HEK293T (cell line): Measurements from ENCODE around the gene VPS26A.

Experiments
- CTCF ChIA-PET: fragments of 350-600 bp; formaldehyde crosslinking; extraction: SDS; loops from one replicate; lab custom pipeline; 2021; ENCODE audit warnings: antibody characterized with exemption, inconsistent platforms; lab: Yijun Ruan, JAX
- POLR2A ChIA-PET: fragments of 350-600 bp; formaldehyde crosslinking; extraction: SDS; loops from one replicate; lab custom pipeline; 2020; ENCODE audit warnings: antibody characterized with exemption, inconsistent platforms; lab: Yijun Ruan, JAX
- DNase-seq: peaks from one replicate; pipeline ENCODE4 v3.0.0; 2012; ENCODE audit warnings: mixed read lengths; ENCODE audit errors: extremely low spot score
- ARNT ChIP-seq: fragments of 450-650 bp; IDR thresholded peaks from 2 replicates; pipeline ENCODE4 v1.6.1; 2017; ENCODE audit warnings: mild to moderate bottlenecking
- BHLHE40 ChIP-seq: fragments of 450-650 bp; IDR thresholded peaks from 2 replicates; pipeline ENCODE4 v1.6.1; 2016; ENCODE audit warnings: mild to moderate bottlenecking, moderate library complexity, borderline replicate concordance
- CTBP1 ChIP-seq: fragments of 450-650 bp; IDR thresholded peaks from 2 replicates; pipeline ENCODE4 v1.6.1; 2016; ENCODE audit warnings: borderline replicate concordance
- ELF4 ChIP-seq: fragments of 450-650 bp; IDR thresholded peaks from 2 replicates; pipeline ENCODE4 v1.6.1; 2017; ENCODE audit warnings: antibody characterized with exemption
- FOXA1 ChIP-seq: fragments of 450-650 bp; IDR thresholded peaks from 2 replicates; pipeline ENCODE4 v1.6.1; 2016; ENCODE audit warnings: mild to moderate bottlenecking
- FOXK2 ChIP-seq: fragments of 450-650 bp; IDR thresholded peaks from 2 replicates; pipeline ENCODE4 v1.6.1; 2016; ENCODE audit warnings: mild to moderate bottlenecking
- FOXM1 ChIP-seq: fragments of 450-650 bp; IDR thresholded peaks from 2 replicates; pipeline ENCODE4 v1.6.1; 2017; ENCODE audit warnings: mild to moderate bottlenecking, borderline replicate concordance
- HDGF ChIP-seq: fragments of 450-650 bp; IDR thresholded peaks from 2 replicates; pipeline ENCODE4 v1.6.1; 2017; ENCODE audit warnings: antibody characterized with exemption, borderline replicate concordance
- L3MBTL2 ChIP-seq: fragments of 450-650 bp; conservative IDR thresholded peaks from 2 replicates; pipeline ENCODE4 v1.6.1; 2016; ENCODE audit warnings: mild to moderate bottlenecking
- LEF1 ChIP-seq: fragments of 450-650 bp; IDR thresholded peaks from 2 replicates; pipeline ENCODE4 v1.6.1; 2017; ENCODE audit warnings: mild to moderate bottlenecking, borderline replicate concordance
- NFRKB ChIP-seq: fragments of 450-650 bp; IDR thresholded peaks from 2 replicates; pipeline ENCODE4 v1.6.1; 2016; ENCODE audit warnings: mild to moderate bottlenecking, moderate library complexity
- PKNOX1 ChIP-seq: fragments of 450-650 bp; IDR thresholded peaks from 2 replicates; pipeline ENCODE4 v1.6.1; 2016
- SP1 ChIP-seq: fragments of 450-650 bp; IDR thresholded peaks from 2 replicates; pipeline ENCODE4 v1.6.1; 2017
- SUZ12 ChIP-seq: fragments of 450-650 bp; IDR thresholded peaks from 2 replicates; pipeline ENCODE4 v1.6.1; 2016; ENCODE audit warnings: mild to moderate bottlenecking
- TARDBP ChIP-seq: fragments of 450-650 bp; IDR thresholded peaks from 2 replicates; pipeline ENCODE4 v1.6.1; 2016
- ZNF384 ChIP-seq: fragments of 450-650 bp; IDR thresholded peaks from 2 replicates; pipeline ENCODE4 v1.6.1; 2016

Gene VPS26A

GRCh38 chr10:69213591-69214311 lies 89.8 kb downstream of the VPS26A start:
- CTCF ChIA-PET: interaction anchor here (0.5 to 0.7 kb wide), 2 partner anchors 11 to 195 kb away, joined by 3 read pairs; no protein-coding TSS in a partner anchor

DNA sequence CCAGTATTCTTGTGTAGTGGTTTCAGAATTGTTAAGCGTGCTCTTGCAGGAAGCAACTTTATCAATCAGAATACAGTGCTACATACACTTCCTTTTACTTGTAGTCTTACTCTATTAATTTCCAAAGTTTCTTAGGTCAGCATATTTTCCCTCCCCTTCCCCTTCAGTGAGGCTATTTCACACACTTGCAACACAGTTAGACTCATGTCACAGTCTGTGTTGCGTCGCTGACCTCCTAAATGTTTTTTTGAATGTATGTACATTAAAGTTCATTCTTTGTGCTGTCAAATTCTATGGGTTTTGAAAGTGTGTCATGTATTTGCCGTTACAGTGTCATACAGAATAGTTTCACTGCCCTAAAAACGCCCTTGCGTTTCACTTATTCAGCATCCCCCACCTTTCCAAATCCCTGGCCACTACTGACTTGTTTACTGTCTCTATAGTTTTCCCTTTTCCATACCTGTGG lies 90.7 kb downstream of the VPS26A start:
- CTCF ChIA-PET: interaction anchor here (1.3 kb wide), 1 partner anchor 11 kb away, joined by 3 read pairs; no protein-coding TSS in a partner anchor
- POLR2A ChIA-PET: interaction anchor here (0.5 to 1.8 kb wide), 3 partner anchors 34 to 259 kb away, joined by 3 to 5 read pairs (median 4); partner anchors contain the start of genes DDX21 and SUPV3L1
- TF ChIP-seq L3MBTL2: no peak
- TF ChIP-seq FOXK2: no peak
- TF ChIP-seq LEF1: no peak
- TF ChIP-seq NFRKB: no peak
- TF ChIP-seq SP1: no peak
- no peak for TF ChIP-seq HDGF
- TF ChIP-seq TARDBP: no peak
- TF ChIP-seq SUZ12: no peak
- no peak for TF ChIP-seq BHLHE40
- TF ChIP-seq ELF4: no peak
- no peak for TF ChIP-seq CTBP1
- no peak for DNase-seq

More at GRCh38 chr10:69213591-69214311, 89.8 kb downstream of the VPS26A start:
- POLR2A ChIA-PET: no interaction called here
- TF ChIP-seq BHLHE40 (no peak), TARDBP (no peak), ELF4 (no peak), ARNT (no peak), LEF1 (no peak), CTBP1 (no peak), FOXM1 (no peak), HDGF (no peak), FOXA1 (no peak), L3MBTL2 (no peak), NFRKB (no peak), FOXK2 (no peak), ZNF384 (no peak), SP1 (no peak), SUZ12 (no peak), PKNOX1 (no peak)
- no peak for DNase-seq

- TF ChIP-seq TARDBP (no peak), ELF4 (no peak), CTBP1 (no peak), ZNF384 (no peak), ARNT (no peak), NFRKB (no peak), PKNOX1 (no peak), LEF1 (no peak), SP1 (no peak), FOXA1 (no peak), FOXK2 (no peak), L3MBTL2 (no peak), HDGF (no peak), FOXM1 (no peak), BHLHE40 (no peak), SUZ12 (no peak)
- CTCF ChIA-PET: interaction anchor here (1.3 kb wide), 1 partner anchor 10 kb away, joined by 3 read pairs; no protein-coding TSS in a partner anchor
- POLR2A ChIA-PET: interaction anchor here (0.5 to 1.8 kb wide), 3 partner anchors 35 to 260 kb away, joined by 3 to 5 read pairs (median 4); partner anchors contain the start of genes DDX21 and SUPV3L1
- no peak for DNase-seq
Measured at GRCh38 chr10:69215405-69216171, 91.6 kb downstream of the VPS26A start.

DNA sequence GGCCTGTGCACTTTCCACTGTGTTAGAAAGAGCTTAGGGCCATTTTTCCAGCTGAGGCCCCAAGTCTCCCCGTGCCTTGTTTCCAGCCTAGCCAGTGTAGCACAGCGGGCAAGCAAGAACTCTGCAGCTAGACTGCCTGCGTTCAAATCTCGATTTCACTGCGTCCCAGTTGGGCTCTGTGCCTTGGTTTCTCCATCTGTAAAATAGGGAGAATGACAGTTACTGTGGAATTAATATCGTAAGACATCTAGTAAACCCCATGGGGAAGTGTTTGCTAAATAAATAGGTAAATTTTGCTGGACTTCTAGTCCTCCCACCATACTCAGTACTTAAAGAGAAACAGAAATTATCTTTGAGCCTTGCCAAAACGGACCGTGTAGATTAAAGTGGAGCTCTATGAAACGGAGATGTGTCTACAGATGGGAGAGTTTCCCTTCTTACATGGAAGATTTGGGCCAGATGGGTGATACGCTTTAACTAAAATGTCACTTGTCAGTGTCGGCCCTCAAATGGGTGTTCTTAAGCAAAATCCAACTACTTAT lies 92.7 kb downstream of the VPS26A start:
- ChIA-PET CTCF (interaction anchor here (0.8 to 1.0 kb wide), 2 partner anchors 192 to 196 kb away, joined by 3 read pairs; no protein-coding TSS in a partner anchor), POLR2A (interaction anchor here (1.8 kb wide), 1 partner anchor 36 kb away, joined by 5 read pairs; the partner anchor contains the start of gene SUPV3L1)
- no peak for TF ChIP-seq TARDBP
- DNase-seq: no peak

GRCh38 chr10:69217119-69217754 lies 93.3 kb downstream of the VPS26A start:
- TF ChIP-seq PKNOX1 (no peak), FOXA1 (no peak), ZNF384 (no peak), TARDBP (no peak), ELF4 (no peak), CTBP1 (no peak), FOXK2 (no peak), BHLHE40 (no peak), SUZ12 (no peak), HDGF (no peak), ARNT (no peak), LEF1 (no peak), NFRKB (no peak), FOXM1 (no peak), L3MBTL2 (no peak)
- ChIA-PET CTCF (interaction anchor here (1.0 kb wide), 1 partner anchor 196 kb away, joined by 3 read pairs; no protein-coding TSS in a partner anchor), POLR2A (no interaction called here)
- no peak for DNase-seq
